Uterus (tissue), 2 donors: ENCODE data around the gene FDX1.

Source experiments
- CTCF ChIP-seq, 4 experiments: fragments of 200-600 bp in 2 of 4; fragments of 450-650 bp in 2 of 4; sonication (generic) in 2 of 4; IDR thresholded peaks; one replicate each; pipeline ENCODE4 v1.5.1; 2016 to 2019; ENCODE audit warnings: antibody characterized with exemption in 4 of 4, mild to moderate bottlenecking in 2 of 4, moderate library complexity in 1 of 4
- POLR2A ChIP-seq, 2 donors: fragments of 450-650 bp; IDR thresholded peaks; one replicate each; pipeline ENCODE4 v1.6.1; 2016; ENCODE audit warnings: antibody characterized with exemption in 2 of 2, mild to moderate bottlenecking in 1 of 2, moderate library complexity in 1 of 2

- TF ChIP-seq CTCF (IDR thresholded peaks at IDR 0.05) (no peak), POLR2A (IDR thresholded peaks at IDR 0.05) (no peak)
Measured at GRCh38 chr11:110468121-110468520, 38.4 kb downstream of the FDX1 start.
